SHP77 treated with DMSO at 0.1 percent for 48 hours (cell line): Measurements from ENCODE around the gene SPTBN5.
A peak's percentile ranks its signal among the peaks of the same experiment; 100 is the strongest.
"Not testable (repeated sequence)": the region's sequence is repeated elsewhere in the genome, so short reads cannot be mapped to it uniquely, and the experiment has no call there.

ENCODE experiments used
- DNase-seq: peaks from one replicate; lab custom pipeline; 2025; lab: John Stamatoyannopoulos, UW

Gene SPTBN5

GRCh38 chr15:41847206-41847605, 46.6 kb downstream of the SPTBN5 start:
- no peak for DNase-seq

GRCh38 chr15:41844814-41845213, 49.0 kb downstream of the SPTBN5 start:
- no peak for DNase-seq

- DNase-seq = no peak
Measured at GRCh38 chr15:41843571-41843970, 50.3 kb downstream of the SPTBN5 start.

GRCh38 chr15:41842229-41842628, 51.6 kb downstream of the SPTBN5 start:
- DNase-seq = no peak

DNA sequence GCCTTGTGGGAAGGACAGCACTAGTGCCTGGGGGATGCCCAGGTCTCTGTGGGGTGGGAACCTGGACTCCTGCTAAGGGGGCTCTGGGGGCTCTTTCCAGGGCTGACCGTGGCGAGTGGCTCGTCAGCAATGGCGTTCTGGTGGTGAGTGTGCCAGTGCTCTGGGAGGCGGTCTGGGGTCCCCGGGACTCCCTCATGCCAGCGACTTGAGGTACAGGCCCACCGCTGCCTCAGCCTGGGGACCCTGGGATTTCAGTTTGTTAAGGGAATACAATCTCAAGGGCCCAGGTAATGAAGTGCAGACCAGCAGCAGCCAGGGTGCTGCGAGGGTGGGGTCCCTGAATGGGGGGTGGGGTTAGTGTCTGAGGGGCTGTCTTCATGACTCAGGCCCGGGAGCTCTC, 52.7 kb downstream of the SPTBN5 start:
- DNase-seq = no peak

DNA sequence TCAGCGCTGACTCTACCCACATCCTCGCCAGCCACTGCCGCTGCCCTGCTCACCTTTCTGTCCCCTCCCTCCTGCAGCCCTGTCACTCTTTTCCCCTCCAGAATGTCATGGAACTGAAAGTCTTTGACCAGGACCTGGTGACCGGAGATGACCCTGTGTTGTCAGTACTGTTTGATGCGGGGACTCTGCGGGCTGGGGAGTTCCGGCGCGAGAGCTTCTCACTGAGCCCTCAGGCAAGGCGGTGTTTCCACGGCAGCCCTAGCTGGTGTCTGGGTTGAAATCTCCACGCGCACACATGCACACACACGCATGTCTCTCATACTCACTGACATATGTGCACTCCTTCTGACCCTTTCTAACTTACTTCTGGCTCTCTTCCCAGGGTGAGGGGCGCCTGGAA, 53.2 kb downstream of the SPTBN5 start:
- DNase-seq = no peak

- no peak for DNase-seq
Measured at GRCh38 chr15:41839781-41840491, 53.9 kb downstream of the SPTBN5 start.

- DNase-seq = no peak
Measured at GRCh38 chr15:41838400-41838897, 55.4 kb downstream of the SPTBN5 start, which contains the start of gene PLA2G4B. PLA2G4B (plus strand) TSS chr15:41838847; CDS start chr15:41838914, 67 bp downstream.

GRCh38 chr15:41836713-41837454, 57.0 kb downstream of the SPTBN5 start:
- DNase-seq = no peak

DNA sequence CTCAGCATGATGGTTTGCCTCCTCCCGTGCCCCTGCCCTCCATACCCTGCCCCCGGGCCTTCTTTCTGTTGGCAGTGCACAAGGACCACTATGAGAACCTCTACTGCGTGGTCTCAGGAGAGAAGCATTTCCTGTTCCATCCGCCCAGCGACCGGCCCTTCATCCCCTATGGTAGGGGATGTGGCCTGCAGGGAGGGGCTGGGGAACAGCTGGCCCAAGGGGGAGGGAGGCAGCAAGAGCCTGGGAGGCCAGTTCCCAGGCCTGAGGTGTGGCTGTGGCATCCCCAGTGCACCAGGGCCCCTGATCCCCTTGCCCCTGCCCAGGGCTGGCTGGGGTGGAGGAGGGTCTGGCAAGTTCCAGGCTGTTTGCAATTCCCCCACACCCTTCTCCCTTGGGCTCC, 57.8 kb downstream of the SPTBN5 start:
- DNase-seq = no peak

DNA sequence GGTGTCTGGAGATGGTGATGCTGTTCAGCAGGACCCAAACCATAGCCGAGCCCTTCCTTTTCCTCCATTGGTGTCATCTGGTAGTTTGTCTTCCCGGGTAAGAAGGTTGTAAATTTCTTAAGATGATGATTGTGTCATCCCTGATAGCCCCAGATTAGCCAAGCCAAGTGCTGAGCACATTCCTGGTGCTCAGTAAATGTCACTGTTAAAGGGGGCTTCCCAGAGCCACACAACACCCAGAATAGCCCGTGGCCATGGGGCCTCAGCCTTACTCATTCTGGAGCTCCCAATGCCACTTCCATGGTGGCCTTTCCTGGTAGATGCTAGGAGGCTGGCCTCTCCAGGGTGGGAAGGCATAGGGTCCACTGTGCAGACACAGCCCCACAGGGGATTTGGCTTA, 59.8 kb downstream of the SPTBN5 start:
- no peak for DNase-seq

- DNase-seq = no peak
Measured at GRCh38 chr15:41832875-41833274, 61.0 kb downstream of the SPTBN5 start.

DNA sequence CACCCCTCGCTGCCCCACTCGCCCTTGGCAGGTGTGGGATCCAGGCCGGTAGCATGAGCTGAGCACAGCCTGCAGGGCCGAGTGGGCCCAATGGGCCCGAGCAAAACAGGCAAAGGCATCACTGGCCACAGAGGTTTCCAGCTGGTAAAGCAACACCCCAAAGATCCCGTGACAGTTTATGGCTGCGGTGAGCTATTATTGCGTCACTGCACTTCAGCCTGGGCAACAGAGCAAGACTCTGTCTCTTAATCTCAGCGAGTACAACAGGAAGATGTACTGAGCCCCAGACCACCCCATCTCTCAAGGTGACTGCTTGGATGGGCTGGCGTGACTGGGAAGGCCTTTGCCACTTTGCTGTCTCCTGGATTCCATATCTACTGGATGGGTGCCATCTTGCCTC, 61.6 kb downstream of the SPTBN5 start:
- no peak for DNase-seq

DNA sequence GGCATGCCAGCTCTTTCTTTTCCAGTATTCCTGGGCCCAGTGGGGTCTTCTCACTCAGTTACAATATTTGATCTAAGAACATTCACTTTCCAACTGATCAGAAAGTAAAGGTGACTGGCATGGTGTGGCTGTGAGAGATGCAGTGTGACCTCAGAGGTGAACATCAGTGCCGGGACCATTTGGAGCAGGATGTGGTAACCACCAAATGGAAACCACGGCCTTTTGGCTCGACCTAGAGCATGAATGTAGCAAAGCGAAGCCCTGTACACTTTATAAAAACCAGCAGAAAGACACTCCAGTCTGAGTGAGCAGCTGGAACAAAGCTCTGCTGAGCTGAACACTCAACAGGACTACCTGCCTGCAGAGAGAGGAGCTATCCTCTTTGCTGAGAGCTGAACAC, 62.6 kb downstream of the SPTBN5 start:
- not testable (repeated sequence) for DNase-seq

DNA sequence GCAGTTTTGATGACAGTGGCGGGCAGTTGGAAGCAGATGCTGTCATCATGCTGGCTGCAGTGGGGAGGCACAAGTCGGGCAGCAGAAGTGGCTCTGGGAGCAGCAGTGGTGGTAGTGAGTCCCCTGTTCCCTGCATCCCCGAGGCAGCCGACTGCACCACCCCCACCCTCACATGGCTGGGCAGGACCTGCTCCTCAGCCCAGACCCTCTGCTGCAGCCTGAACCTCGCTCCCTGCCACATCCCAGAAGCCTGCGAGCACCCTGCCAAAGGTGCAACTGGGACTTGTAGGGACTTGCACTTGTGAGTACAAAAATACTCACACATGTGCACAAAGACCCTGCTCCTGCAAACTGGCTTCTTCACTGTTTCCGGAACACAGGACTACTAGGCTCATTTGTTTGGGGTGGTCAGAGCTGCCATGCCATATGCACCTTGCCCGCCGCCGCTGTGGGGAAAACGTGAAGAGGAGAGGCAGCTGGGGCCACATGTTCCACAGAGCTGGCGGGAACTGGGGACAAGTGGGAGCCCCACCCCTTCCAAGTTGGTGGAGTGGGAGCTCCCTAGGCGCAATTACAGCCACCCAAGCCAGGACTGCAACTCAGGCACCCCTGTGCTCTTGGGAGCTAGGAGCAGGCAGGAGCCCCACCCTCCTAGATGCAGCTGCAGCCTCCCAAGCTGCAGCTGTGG, 63.8 kb downstream of the SPTBN5 start:
- DNase-seq = no peak

DNA sequence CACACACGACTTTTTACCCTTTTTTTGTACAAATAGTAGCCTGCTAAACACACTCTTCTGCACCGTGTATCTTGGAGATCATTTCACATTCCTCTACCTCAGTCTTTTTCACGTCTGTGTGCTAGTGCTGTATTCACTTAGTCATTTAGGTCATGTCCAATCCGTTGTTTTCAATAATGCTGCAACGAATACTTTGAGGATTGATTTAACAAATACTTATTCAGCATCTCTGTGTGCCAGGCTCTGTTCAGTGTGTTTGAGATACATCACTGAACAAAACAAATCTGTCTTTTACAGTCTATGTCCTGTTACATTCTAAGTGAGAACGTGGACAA, 65.1 kb downstream of the SPTBN5 start:
- DNase-seq = no peak

DNA sequence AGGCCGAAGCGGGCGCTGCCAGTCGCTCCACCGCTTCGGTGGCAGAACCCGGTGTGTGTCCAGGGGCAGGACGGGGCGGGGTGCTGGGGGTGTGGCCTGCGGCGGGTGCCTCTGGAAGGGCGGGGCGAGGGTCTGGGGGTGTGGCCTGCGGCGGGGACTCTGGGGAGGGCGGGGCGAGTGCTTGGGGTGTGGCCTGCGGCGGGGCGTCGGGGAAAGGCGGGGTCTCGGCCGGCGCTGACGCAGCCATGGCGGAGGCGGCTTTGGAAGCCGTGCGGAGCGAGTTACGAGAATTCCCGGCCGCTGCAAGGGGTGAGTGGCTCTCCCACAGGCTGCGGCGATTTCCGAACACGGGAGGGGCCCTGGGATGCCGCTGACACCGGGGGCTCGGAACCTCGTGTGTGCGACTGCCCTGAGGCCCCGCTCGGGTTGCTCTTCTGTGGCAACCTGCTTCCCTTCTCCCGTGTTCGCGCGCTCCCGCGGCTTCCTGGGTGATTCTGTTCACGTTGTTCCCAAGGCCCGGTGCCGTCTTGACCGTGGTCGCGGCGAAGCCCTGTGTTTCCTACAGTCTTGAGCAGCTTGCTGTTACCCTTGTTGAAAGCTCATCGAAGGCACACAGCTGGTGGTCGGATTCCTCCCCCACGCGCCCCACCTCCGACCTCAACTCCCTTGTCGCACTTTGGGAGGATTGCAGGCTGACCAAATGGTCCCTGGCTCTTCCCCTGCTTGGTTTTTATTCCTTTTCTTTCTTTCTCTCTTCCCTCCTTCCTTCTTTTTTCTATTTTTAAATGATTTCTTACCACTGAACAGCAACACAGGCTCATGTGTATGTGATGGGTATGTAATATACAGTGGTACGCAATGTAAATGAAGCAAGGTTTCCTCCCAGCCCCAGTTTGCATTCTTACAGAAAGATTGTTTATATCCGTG, 65.7 kb downstream of the SPTBN5 start, which contains the start of gene JMJD7:
Gene JMJD7 (plus strand): TSS at position 213 of the 927 bp plus-strand sequence. CDS start 33 bp downstream, at position 246.
- peak; percentile 46 for DNase-seq

GRCh38 chr15:41827290-41827879, 66.5 kb downstream of the SPTBN5 start:
- DNase-seq = no peak

DNA sequence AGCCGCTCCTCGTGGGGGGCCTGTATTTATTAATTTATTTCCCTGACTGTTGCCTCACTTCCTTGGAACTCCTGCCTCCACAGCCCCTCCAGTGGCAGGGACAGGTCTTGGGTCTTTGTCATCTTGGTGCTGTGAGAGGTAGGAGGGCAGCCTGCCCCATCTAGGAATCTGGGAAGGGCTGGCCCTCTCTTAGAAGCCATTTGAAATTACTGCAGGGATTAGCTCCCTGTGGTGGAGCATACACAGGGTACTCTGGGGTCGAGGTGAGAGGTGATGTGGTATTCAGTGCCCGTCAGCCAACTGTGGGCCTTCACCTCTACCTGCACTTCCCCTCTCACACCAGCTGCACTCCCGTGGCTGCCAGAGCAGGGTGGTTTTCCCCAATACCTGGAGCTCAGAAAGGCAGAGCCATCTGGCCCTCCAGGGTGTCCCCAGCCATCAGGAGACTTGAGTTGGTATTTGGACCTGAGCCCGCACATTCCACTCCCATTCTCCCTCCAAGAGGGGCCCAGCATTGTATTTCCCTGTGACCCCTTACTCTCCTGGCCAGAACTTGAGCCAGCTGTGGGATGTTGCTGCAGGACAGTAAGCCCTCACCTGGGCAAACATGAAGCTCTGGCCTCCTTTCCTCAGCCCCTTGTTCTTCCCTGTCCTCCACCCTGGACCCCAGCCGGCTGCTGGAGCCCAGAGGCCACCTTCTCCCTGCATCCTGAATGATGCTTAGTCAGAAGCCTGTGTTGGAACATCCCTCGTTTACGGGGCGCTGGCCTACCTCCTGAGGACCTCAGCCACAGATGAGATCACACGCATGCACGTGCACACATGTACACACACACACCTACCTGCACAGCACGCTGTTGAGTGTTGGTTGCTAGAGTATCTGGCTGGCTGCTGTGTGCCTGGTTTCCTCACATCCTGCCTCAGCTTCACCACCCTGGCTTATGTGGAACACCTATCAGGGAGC, 68.0 kb downstream of the SPTBN5 start:
- no peak for DNase-seq

- no peak for DNase-seq
Measured at GRCh38 chr15:41825145-41825544, 68.7 kb downstream of the SPTBN5 start.
